A204.1 (cell line): Measurements from ENCODE around the gene BBS9.

Experiments used
- FAIRE-seq: peaks from 2 replicates; lab custom pipeline; 2012; peaks lifted over from hg19 to GRCh38; lab: Jason Lieb, UNC

Gene BBS9

GRCh38 chr7:33554576-33554975, 425.2 kb downstream of the BBS9 start:
- FAIRE-seq, result no peak

GRCh38 chr7:33556472-33556871, 427.1 kb downstream of the BBS9 start:
- no peak for FAIRE-seq

- FAIRE-seq, result no peak
These were observed 429.4 kb downstream of the BBS9 start for GRCh38 chr7:33558549-33559323.

GRCh38 chr7:33559324-33559710, 430.0 kb downstream of the BBS9 start:
- no peak for FAIRE-seq

- FAIRE-seq, result no peak
These were observed 433.6 kb downstream of the BBS9 start for GRCh38 chr7:33562996-33563395.

GRCh38 chr7:33563651-33564050, 434.3 kb downstream of the BBS9 start:
- FAIRE-seq, result no peak

GRCh38 chr7:33578166-33578565, 448.8 kb downstream of the BBS9 start:
- no peak for FAIRE-seq

- no peak for FAIRE-seq
These were observed 449.7 kb downstream of the BBS9 start for GRCh38 chr7:33578881-33579672.

- no peak for FAIRE-seq
These were observed 450.3 kb downstream of the BBS9 start for GRCh38 chr7:33579673-33579960.

- no peak for FAIRE-seq
These were observed 451.9 kb downstream of the BBS9 start for GRCh38 chr7:33581236-33581635.

- FAIRE-seq, result no peak
These were observed 452.7 kb downstream of the BBS9 start for GRCh38 chr7:33582104-33582503.

GRCh38 chr7:33582533-33582932, 453.2 kb downstream of the BBS9 start:
- no peak for FAIRE-seq

- FAIRE-seq, result no peak
These were observed 460.5 kb downstream of the BBS9 start for GRCh38 chr7:33589911-33590310.

GRCh38 chr7:33590916-33591315, 461.6 kb downstream of the BBS9 start:
- no peak for FAIRE-seq

- no peak for FAIRE-seq
These were observed 462.1 kb downstream of the BBS9 start for GRCh38 chr7:33591490-33591889.

GRCh38 chr7:33592718-33593117, 463.4 kb downstream of the BBS9 start:
- no peak for FAIRE-seq

- FAIRE-seq, result no peak
These were observed 464.2 kb downstream of the BBS9 start for GRCh38 chr7:33593611-33594010.

GRCh38 chr7:33596686-33597085, 467.3 kb downstream of the BBS9 start:
- FAIRE-seq, result no peak

- FAIRE-seq, result no peak
These were observed 467.8 kb downstream of the BBS9 start for GRCh38 chr7:33597181-33597580.

- FAIRE-seq, result no peak
These were observed 471.7 kb downstream of the BBS9 start for GRCh38 chr7:33601101-33601500.

- FAIRE-seq, result no peak
These were observed 472.5 kb downstream of the BBS9 start for GRCh38 chr7:33601884-33602283.

- no peak for FAIRE-seq
These were observed 474.7 kb downstream of the BBS9 start for GRCh38 chr7:33604056-33604455.

GRCh38 chr7:33610918-33611317, 481.6 kb downstream of the BBS9 start:
- FAIRE-seq, result no peak

- no peak for FAIRE-seq
These were observed 483.1 kb downstream of the BBS9 start for GRCh38 chr7:33612442-33612841.
